Activated CD4-positive, alpha-beta T cell treated with anti-CD3 and anti-CD28 coated beads, Interleukin-2, amount 50 U/mL, for 16 hours (primary cell): Measurements from ENCODE around the gene CTTNBP2.

Experiments
- DNase-seq: peaks from one replicate; pipeline ENCODE4 v3.0.0-alpha.2; 2020

The CTTNBP2 gene

GRCh38 chr7:117873310-117874190 is at the start of gene CTTNBP2:
Gene CTTNBP2 (minus strand): TSS chr7:117873441. CDS start chr7:117873415, 26 bp downstream.
- DNase-seq, result no peak

GRCh38 chr7:117916309-117916708 is 43.1 kb upstream of the CTTNBP2 start:
- no peak for DNase-seq

- DNase-seq, result no peak
Observed at GRCh38 chr7:117912421-117912820, 39.2 kb upstream of the CTTNBP2 start.

- DNase-seq, result no peak
Observed at GRCh38 chr7:117908031-117908795, 35.0 kb upstream of the CTTNBP2 start.

DNA sequence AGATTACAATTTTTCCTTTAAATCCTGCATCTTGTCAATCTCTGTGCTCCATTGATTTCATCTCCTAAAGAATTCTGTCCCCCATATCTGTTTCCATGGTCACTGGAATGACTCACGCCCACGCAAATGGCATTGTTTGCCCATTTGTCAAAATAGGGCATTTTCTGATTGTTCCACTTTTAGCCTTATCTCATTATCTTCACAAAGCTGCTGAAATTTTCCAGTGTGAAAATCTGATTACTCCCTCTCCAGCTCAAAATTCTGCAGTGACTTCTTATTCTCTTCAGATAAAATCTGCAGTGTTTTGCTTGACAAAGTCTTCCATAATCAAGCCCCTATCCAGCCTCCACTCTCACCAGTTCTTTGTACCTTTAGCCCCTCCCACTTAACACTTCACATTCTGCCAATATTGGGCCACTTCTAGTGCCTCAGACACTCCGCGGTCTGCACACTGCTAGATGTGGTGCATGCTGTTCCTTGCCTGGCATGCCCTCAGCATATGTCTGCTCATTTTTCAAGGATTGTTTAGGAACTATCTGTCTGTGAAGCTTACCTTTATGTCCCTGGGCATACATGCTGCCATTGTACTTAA is 33.9 kb upstream of the CTTNBP2 start:
- DNase-seq, result no peak

DNA sequence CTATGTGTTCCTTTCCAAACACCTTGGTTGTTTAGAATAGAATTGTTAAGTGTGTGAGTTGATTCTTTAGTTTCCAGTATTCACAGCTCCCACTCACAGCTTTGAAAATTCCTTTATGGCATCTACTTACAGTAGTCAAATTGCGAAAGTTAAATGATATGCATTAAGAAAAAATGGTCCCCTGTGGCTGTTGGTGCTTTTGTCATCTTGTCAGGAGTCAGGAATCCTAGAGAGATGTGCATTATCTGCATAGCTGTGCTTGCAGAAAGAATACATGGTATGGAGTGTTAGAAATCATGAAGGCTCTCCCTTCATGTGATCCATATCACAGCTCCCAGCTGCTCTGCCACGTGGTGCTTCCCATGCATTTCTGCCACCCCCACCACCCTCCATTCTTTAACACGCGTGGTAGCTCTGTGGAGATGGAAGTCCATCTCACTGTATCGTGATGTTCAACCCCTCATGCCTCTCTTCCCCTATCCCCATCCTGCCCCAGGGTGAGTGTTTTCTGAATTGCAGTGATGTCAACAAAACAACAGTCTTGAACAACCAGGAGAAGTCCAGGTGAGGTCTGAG is 29.2 kb upstream of the CTTNBP2 start:
- no peak for DNase-seq

- DNase-seq, result no peak
Observed at GRCh38 chr7:117901089-117901797, 28.0 kb upstream of the CTTNBP2 start.

GRCh38 chr7:117896339-117896738 is 23.1 kb upstream of the CTTNBP2 start:
- no peak for DNase-seq

DNA sequence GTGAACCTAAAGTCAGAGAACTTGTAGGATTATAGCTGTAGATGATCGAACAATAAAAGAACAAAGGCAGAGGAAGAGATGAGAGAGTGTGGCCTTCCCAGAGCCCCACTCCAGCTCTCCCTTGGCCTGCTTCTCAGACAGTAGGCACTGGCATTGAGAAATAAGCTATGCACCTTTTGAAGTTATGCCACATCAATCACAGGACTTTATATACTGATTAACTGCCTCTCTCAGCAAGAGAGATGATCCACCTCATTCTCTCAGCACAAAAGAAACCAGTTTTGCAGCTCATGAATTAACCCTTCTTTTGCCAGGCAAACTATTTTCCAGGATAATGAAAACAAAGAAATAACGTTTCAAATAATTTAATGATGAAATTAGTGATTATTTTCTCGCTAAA is 22.0 kb upstream of the CTTNBP2 start:
- DNase-seq, result no peak

DNA sequence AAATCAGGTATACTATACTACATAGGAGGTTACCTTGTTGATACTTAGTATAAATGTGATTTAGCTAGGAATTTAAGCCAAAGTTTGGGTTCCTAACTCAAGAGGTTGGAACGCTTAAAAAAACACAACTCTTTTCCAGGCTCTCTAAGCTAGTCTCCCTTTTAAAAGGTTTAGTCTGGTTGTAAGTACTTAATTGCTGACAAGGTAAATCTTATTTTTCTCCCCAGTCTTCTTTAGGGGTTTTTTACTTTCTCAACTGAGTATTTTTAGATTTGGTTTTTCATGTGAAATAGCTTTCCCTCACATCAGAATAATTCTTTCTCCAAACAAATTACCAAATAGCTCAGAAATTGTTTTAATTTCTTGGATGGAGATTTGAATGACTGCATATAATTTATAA is 20.8 kb upstream of the CTTNBP2 start:
- DNase-seq, result no peak

DNA sequence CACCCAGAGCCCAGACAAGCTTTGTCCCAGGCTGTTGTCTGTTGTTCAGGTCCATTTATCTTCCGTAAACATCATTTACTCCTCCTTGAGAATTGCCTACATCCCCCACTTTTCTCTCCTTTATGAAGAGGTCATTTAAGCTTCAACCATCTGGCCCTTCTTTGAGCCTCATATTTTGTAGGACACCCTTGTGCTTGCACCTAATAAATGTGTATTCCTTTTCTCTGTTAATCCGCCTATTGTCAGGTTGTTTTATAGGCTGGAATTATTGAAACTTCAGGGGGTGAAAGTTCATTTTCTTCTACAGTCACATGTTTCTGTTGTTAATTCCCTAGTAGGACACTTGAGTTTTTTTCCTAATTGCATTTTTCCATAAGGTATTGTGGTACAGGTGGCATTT is 19.6 kb upstream of the CTTNBP2 start:
- DNase-seq, result no peak

DNA sequence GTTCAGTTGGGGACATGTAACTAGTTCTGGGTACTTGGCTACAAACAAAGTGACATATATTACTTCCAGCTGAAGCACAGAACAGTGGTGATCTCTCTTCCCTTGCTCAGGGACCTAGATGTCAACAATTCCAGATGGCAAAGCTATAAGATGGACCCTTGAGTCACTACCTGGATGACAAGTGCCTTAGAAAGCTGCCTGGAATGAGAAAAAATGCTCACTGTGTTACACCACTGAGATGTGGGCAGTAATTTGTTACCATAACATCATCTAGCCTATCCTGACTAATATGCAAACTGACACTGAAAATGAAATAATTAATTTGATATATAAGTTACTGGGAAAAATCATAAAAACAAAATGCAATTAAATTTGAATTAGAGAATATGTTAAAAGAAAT is 16.4 kb upstream of the CTTNBP2 start:
- no peak for DNase-seq

GRCh38 chr7:117888627-117889026 is 15.4 kb upstream of the CTTNBP2 start:
- DNase-seq, result no peak

GRCh38 chr7:117882594-117882993 is 9.4 kb upstream of the CTTNBP2 start:
- DNase-seq, result no peak

- no peak for DNase-seq
Observed at GRCh38 chr7:117876761-117877160, 3.5 kb upstream of the CTTNBP2 start.

DNA sequence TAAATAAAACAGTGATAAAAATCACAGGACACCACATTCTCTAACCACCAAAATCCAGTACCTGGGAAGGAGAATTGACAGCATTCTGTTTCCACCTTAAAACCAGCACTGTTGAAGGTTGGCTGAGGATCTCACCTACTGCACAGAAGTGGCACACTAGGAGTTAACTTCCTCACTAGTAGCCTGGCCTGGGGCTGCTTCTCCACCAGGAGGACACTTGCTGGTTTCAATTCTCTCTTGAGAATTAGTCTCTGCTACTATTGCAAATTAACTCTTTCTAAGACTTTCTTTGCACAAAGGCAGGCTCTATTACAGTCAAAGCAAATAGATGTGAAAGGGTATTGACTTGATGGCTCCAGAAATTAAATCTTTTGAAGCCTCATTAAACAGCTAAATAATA is 2.3 kb upstream of the CTTNBP2 start:
- no peak for DNase-seq

DNA sequence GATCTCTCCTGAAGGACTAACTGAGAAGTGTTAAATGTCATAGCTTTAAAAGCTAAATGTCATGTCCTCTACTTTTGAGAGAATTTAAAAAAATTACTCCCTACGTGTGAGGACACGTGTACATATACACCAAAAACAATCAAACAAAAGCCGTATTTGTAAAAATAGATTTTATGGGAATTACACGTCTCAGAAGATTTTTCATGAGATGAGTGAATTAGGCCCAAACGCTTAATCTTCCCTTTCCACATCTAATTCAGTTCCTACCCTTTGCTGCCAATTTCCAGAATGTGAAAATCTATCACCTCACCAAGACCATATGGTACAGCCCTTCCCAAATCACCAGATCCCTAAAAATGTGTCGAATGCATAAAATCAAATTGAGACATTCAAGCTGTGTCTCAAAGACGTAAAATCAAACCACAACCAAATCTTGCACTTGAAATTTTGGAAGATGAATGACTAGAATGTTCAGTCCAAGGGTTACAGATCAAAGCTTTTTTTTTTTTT is 1.0 kb upstream of the CTTNBP2 start:
- no peak for DNase-seq

- no peak for DNase-seq
Observed at GRCh38 chr7:117872561-117873309, 506 bp downstream of the CTTNBP2 start.

DNA sequence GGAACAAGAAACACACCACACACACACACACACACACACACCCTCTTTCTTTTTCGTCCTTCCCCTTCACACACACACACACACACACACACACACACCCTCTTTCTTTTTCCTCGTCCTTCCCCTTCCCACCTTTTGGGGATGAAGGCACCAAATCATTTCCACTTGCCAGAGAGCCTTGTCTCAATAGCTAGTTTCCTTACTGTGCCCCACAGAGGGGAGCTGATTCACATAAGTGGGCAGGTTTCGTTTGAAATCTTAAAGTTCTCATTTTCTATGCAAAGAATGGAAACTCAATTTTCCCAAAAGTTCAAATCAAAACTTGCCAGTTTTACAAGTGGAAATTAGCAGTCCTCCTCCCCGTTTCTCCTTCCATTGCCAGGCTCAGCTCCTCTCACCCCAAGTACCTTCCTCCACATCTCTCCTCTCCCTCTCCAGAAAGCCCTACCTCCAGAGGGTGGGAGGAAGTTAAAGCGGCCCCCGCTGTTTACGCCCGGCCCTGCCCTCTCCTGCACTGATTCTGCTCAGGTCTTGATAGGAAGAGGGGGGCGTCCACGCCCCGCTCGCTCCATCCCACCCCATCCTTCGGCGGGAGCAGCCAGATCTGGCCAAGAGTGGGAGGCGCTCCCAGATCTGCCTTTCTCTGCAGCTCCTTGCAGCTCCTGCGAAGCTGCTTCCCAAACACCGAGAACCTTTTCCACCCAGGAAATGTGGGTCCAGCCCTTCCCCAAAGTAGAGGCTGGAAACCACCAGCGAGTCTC is 1.3 kb downstream of the CTTNBP2 start:
- no peak for DNase-seq

- no peak for DNase-seq
Observed at GRCh38 chr7:117871401-117871777, 1.9 kb downstream of the CTTNBP2 start.
